ENCODE data around the gene FXN.
"Not testable (repeated sequence)": the region's sequence is repeated elsewhere in the genome, so short reads cannot be mapped to it uniquely, and the experiment has no call there.

FXN gene

GRCh38 chr9:69104830-69105527 lies 69.4 kb downstream of the FXN start:
- peak; percentile 85 for DNase-seq (ENCODE audit: low spot score)

- DNase-seq (ENCODE audit: low spot score), result no peak
These were observed 72.2 kb downstream of the FXN start for GRCh38 chr9:69107771-69108170.

GRCh38 chr9:69108706-69109105 lies 73.2 kb downstream of the FXN start:
- DNase-seq (ENCODE audit: low spot score), result not testable (repeated sequence)

- DNase-seq (ENCODE audit: low spot score), result no peak
These were observed 73.6 kb downstream of the FXN start for GRCh38 chr9:69109152-69109551.

GRCh38 chr9:69112646-69113045 lies 77.1 kb downstream of the FXN start:
- DNase-seq (ENCODE audit: low spot score), result not testable (repeated sequence)

GRCh38 chr9:69115621-69116020 lies 80.1 kb downstream of the FXN start:
- no peak for DNase-seq (ENCODE audit: low spot score)

GRCh38 chr9:69118656-69119055 lies 83.1 kb downstream of the FXN start:
- no peak for DNase-seq (ENCODE audit: low spot score)

GRCh38 chr9:69120380-69121154 lies 85.0 kb downstream of the FXN start:
- peak; percentile 91 for DNase-seq (ENCODE audit: low spot score)

- DNase-seq (ENCODE audit: low spot score), result peak; percentile 70
These were observed 85.9 kb downstream of the FXN start for GRCh38 chr9:69121155-69122081.

- peak; percentile 15 for DNase-seq (ENCODE audit: low spot score)
These were observed 86.6 kb downstream of the FXN start for GRCh38 chr9:69122082-69122548.

GRCh38 chr9:69122549-69123141 lies 87.1 kb downstream of the FXN start:
- peak; percentile 78 for DNase-seq (ENCODE audit: low spot score)

GRCh38 chr9:69130456-69131441 lies 95.2 kb downstream of the FXN start:
- DNase-seq (ENCODE audit: low spot score), result no peak

GRCh38 chr9:69131682-69132081 lies 96.1 kb downstream of the FXN start:
- DNase-seq (ENCODE audit: low spot score), result peak; percentile 21

- DNase-seq (ENCODE audit: low spot score), result no peak
These were observed 96.8 kb downstream of the FXN start for GRCh38 chr9:69132361-69132760.

- DNase-seq (ENCODE audit: low spot score), result no peak
These were observed 98.9 kb downstream of the FXN start for GRCh38 chr9:69134412-69134811.

- no peak for DNase-seq (ENCODE audit: low spot score)
These were observed 100.6 kb downstream of the FXN start for GRCh38 chr9:69136185-69136584.

GRCh38 chr9:69136779-69137178 lies 101.2 kb downstream of the FXN start:
- DNase-seq (ENCODE audit: low spot score), result no peak

GRCh38 chr9:69137311-69137710 lies 101.8 kb downstream of the FXN start:
- DNase-seq (ENCODE audit: low spot score), result no peak

GRCh38 chr9:69139596-69139995 lies 104.0 kb downstream of the FXN start:
- DNase-seq (ENCODE audit: low spot score), result no peak

- no peak for DNase-seq (ENCODE audit: low spot score)
These were observed 104.7 kb downstream of the FXN start for GRCh38 chr9:69140123-69140735.

Measured in LoVo (cell line).